ENCODE results near the gene SMO. TPM values are rescaled to one million over a fixed set of nuclear protein-coding genes. Genes with fewer than 3 reads are reported as not detected.

SMO gene
- total and polyA plus RNA-seq, 8 donors: 1.1 to 18.5 (median 5.1) TPM

DNA sequence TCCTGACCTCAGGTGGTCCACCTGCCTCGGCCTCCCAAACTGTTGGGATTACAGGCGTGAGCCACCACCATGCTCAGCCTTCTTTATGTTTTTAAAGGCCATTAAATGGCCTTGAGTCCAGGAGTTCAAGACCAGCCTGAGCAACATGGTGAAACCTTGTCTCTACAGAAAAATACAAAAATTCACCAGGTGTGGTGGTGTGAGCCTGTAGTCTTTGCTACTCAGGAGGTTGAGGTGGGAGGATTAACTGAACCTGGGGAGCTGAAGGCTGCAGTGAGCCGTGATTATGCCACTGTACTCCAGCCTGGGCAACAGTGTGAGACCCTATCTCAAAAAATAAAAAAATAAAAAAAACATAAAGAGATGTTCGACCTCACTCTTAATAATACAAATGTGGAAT, 11.0 kb downstream of the SMO start:
- TF ChIP-seq POLR2AphosphoS5 (IDR thresholded peaks at IDR 0.05) (no peak), EP300 (IDR thresholded peaks at IDR 0.05) (no peak), POLR2A (IDR thresholded peaks at IDR 0.05) (no peak)
- TF ChIP-seq, protein P1, sequence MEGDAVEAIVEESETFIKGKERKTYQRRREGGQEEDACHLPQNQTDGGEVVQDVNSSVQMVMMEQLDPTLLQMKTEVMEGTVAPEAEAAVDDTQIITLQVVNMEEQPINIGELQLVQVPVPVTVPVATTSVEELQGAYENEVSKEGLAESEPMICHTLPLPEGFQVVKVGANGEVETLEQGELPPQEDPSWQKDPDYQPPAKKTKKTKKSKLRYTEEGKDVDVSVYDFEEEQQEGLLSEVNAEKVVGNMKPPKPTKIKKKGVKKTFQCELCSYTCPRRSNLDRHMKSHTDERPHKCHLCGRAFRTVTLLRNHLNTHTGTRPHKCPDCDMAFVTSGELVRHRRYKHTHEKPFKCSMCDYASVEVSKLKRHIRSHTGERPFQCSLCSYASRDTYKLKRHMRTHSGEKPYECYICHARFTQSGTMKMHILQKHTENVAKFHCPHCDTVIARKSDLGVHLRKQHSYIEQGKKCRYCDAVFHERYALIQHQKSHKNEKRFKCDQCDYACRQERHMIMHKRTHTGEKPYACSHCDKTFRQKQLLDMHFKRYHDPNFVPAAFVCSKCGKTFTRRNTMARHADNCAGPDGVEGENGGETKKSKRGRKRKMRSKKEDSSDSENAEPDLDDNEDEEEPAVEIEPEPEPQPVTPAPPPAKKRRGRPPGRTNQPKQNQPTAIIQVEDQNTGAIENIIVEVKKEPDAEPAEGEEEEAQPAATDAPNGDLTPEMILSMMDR (IDR thresholded peaks at IDR 0.05): no peak
- DNase-seq: no peak
- 91 to 99% (median 96%) methylated on average over 4 of the region's 4 CpGs for WGBS, 5 donors
- Histone ChIP-seq H3K27me3 (no peaks in the 10 kb centered on the region), H3K9me3 (no peaks in the 10 kb centered on the region), H3K36me3 (no peaks in the 10 kb centered on the region), H3K4me1 (no peaks in the 10 kb centered on the region), H3K27ac (no peak overlapping the region), H3K4me3 (no peak overlapping the region)
- intact Hi-C loops (cut with DNase I; ENCODE audit: low total_unique reads): no loop called here

GRCh38 chr7:129202058-129202777, 13.8 kb downstream of the SMO start:
- no peaks in the 10 kb centered on the region for H3K9me3 ChIP-seq
- intact Hi-C loops (cut with DNase I; ENCODE audit: low total_unique reads): no loop called here
- H3K4me3 ChIP-seq: no peak overlapping the region
- TF ChIP-seq POLR2A (IDR thresholded peaks at IDR 0.05) (no peak), EP300 (IDR thresholded peaks at IDR 0.05) (no peak), POLR2AphosphoS5 (IDR thresholded peaks at IDR 0.05) (no peak)
- TF ChIP-seq, protein P1 (IDR thresholded peaks at IDR 0.05): no peak
- WGBS, 5 donors: 76 to 94% (median 85%) methylated on average over 8 of the region's 8 CpGs
- H3K4me1 ChIP-seq: no peaks in the 10 kb centered on the region
- no peaks in the 10 kb centered on the region for H3K27me3 ChIP-seq
- no peak overlapping the region for H3K27ac ChIP-seq
- peaks cover 0 to 21% (median 9%) of the 10 kb centered on the region in 4 donors for H3K36me3 ChIP-seq
- DNase-seq: no peak

GRCh38 chr7:129203050-129203741, 14.8 kb downstream of the SMO start:
- no peaks in the 10 kb centered on the region for H3K4me1 ChIP-seq
- H3K27me3 ChIP-seq: no peaks in the 10 kb centered on the region
- no peak overlapping the region for H3K4me3 ChIP-seq
- TF ChIP-seq EP300 (IDR thresholded peaks at IDR 0.05): no peak
- peaks cover 0 to 27% (median 9%) of the 10 kb centered on the region in 4 donors for H3K36me3 ChIP-seq
- intact Hi-C loops (cut with DNase I; ENCODE audit: low total_unique reads): no loop called here
- H3K9me3 ChIP-seq: no peaks in the 10 kb centered on the region
- DNase-seq: no peak
- WGBS, 5 donors: 77 to 94% (median 87%) methylated on average over 11 to 14 of the region's 14 CpGs
- H3K27ac ChIP-seq: no peak overlapping the region

DNA sequence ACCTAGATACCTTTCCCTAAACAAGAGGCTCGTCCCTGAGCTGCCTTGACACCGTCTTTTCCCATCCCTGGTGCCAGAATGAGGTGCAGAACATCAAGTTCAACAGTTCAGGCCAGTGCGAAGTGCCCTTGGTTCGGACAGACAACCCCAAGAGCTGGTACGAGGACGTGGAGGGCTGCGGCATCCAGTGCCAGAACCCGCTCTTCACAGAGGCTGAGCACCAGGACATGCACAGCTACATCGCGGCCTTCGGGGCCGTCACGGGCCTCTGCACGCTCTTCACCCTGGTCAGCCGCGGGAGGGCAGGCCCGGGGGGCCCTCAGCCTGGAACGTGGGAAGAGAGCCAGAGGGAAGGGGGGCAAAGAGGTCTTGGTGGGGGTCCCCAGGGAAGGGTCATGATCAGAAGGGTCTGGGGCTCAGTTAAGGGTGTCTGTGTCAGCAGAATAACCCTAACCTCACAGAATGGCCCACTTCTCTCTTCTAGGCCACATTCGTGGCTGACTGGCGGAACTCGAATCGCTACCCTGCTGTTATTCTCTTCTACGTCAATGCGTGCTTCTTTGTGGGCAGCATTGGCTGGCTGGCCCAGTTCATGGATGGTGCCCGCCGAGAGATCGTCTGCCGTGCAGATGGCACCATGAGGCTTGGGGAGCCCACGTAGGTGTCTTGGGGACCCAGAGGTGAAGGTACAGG, 16.8 kb downstream of the SMO start:
- Histone ChIP-seq H3K4me3 (no peak overlapping the region), H3K36me3 (peaks cover 0 to 43% (median 11%) of the 10 kb centered on the region in 4 donors), H3K27ac (no peak overlapping the region), H3K4me1 (peaks cover 0 to under 1% (median 0%) of the 10 kb centered on the region in 4 donors), H3K27me3 (no peaks in the 10 kb centered on the region), H3K9me3 (no peaks in the 10 kb centered on the region)
- 91 to 94% (median 92%) methylated on average over 28 to 29 of the region's 29 CpGs for WGBS, 5 donors
- TF ChIP-seq POLR2AphosphoS5 (IDR thresholded peaks at IDR 0.05) (no peak), EP300 (IDR thresholded peaks at IDR 0.05) (no peak), POLR2A (IDR thresholded peaks at IDR 0.05) (no peak)
- TF ChIP-seq, protein P1 (IDR thresholded peaks at IDR 0.05): no peak
- no peak for DNase-seq
- intact Hi-C loops (cut with DNase I; ENCODE audit: low total_unique reads): loop anchor here (5.0 kb wide), 1 partner anchor 38 kb away; no protein-coding TSS in a partner anchor
